ENCODE data around the gene FRMD4A.

GRCh38 chr10:13706604-13707003, 624.1 kb downstream of the FRMD4A start:
- TF ChIP-seq, protein P1, sequence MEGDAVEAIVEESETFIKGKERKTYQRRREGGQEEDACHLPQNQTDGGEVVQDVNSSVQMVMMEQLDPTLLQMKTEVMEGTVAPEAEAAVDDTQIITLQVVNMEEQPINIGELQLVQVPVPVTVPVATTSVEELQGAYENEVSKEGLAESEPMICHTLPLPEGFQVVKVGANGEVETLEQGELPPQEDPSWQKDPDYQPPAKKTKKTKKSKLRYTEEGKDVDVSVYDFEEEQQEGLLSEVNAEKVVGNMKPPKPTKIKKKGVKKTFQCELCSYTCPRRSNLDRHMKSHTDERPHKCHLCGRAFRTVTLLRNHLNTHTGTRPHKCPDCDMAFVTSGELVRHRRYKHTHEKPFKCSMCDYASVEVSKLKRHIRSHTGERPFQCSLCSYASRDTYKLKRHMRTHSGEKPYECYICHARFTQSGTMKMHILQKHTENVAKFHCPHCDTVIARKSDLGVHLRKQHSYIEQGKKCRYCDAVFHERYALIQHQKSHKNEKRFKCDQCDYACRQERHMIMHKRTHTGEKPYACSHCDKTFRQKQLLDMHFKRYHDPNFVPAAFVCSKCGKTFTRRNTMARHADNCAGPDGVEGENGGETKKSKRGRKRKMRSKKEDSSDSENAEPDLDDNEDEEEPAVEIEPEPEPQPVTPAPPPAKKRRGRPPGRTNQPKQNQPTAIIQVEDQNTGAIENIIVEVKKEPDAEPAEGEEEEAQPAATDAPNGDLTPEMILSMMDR (IDR thresholded peaks at IDR 0.05), result no peak
- TF ChIP-seq EZH2 (IDR thresholded peaks at IDR 0.05), result no peak
- no peak for TF ChIP-seq EZH2phosphoT487 (IDR thresholded peaks at IDR 0.05)

Measured in neural progenitor cell (in vitro differentiated cells).